HEK293 (cell line): ENCODE data around the gene CNTNAP4.

Experiments
- CTCF ChIA-PET: fragments of 350-600 bp; formaldehyde crosslinking; extraction: SDS; loops from one replicate; lab custom pipeline; 2021; ENCODE audit warnings: antibody characterized with exemption; lab: Yijun Ruan, JAX
- POLR2A ChIA-PET: fragments of 300-600 bp; formaldehyde crosslinking; extraction: SDS; loops from one replicate; lab custom pipeline; 2020; ENCODE audit warnings: antibody characterized with exemption, inconsistent platforms; lab: Yijun Ruan, JAX
- H3K27ac ChIP-seq: fragments of 200-500 bp; sonication (Bioruptor generic); 2 replicates; pipeline ENCODE4 v1.5.1; 2014; ENCODE audit warnings: low read depth, low read length, control low read depth, inconsistent platforms; ENCODE audit errors: extremely low read depth
- H3K36me3 ChIP-seq, 2 experiments: fragments of 200-500 bp in 1 of 2; sonication (Bioruptor generic) in 1 of 2; 1 replicate in 1 of 2; 2 replicates in 1 of 2; pipeline ENCODE4 v1.5.1; 2014 to 2017; ENCODE audit warnings: inconsistent platforms in 2 of 2, low read length in 2 of 2; ENCODE audit not compliant: control insufficient read depth in 2 of 2, insufficient read depth in 1 of 2
- H3K4me1 ChIP-seq: fragments of 200-500 bp; sonication (Bioruptor generic); 2 replicates; pipeline ENCODE4 v1.5.1; 2014; ENCODE audit warnings: mild to moderate bottlenecking, low read length, inconsistent platforms; ENCODE audit not compliant: control insufficient read depth, insufficient read depth
- H3K4me3 ChIP-seq: 2 replicates; pipeline ENCODE4 v1.5.1; 2011; ENCODE audit warnings: low read depth, mild to moderate bottlenecking, control low read depth, low read length, moderate library complexity
- H3K9me3 ChIP-seq: fragments of 200-500 bp; sonication (Bioruptor generic); 2 replicates; pipeline ENCODE4 v1.5.1; 2014; ENCODE audit warnings: low read depth, low read length, inconsistent platforms; ENCODE audit not compliant: control insufficient read depth, insufficient read depth
- KLF8 ChIP-seq: fragments of 450-650 bp; formaldehyde crosslinking; IDR thresholded peaks from 2 replicates; pipeline ENCODE4 v1.5.1; 2016; ENCODE audit warnings: missing biosample characterization, missing genetic modification characterization
- MZF1 ChIP-seq: fragments of 450-650 bp; formaldehyde crosslinking; IDR thresholded peaks from 2 replicates; pipeline ENCODE4 v1.5.1; 2017; ENCODE audit warnings: missing biosample characterization, missing genetic modification characterization, borderline replicate concordance
- OSR2 ChIP-seq: fragments of 450-650 bp; formaldehyde crosslinking; IDR thresholded peaks from 2 replicates; pipeline ENCODE4 v1.5.1; 2016; ENCODE audit warnings: missing biosample characterization, missing genetic modification characterization
- OVOL3 ChIP-seq: fragments of 450-650 bp; formaldehyde crosslinking; IDR thresholded peaks from 2 replicates; pipeline ENCODE4 v1.5.1; 2016; ENCODE audit warnings: missing biosample characterization, missing genetic modification characterization
- SETDB1 ChIP-seq: IDR thresholded peaks from one replicate; pipeline ENCODE4 v1.6.1; 2017; ENCODE audit warnings: mild to moderate bottlenecking, low read length, moderate library complexity, mixed read lengths; ENCODE audit not compliant: insufficient read length
- YY1 ChIP-seq: fragments of 450-650 bp; formaldehyde crosslinking; IDR thresholded peaks from 2 replicates; pipeline ENCODE4 v1.5.1; 2018; ENCODE audit warnings: missing biosample characterization, missing genetic modification characterization
- YY2 ChIP-seq: fragments of 450-650 bp; formaldehyde crosslinking; IDR thresholded peaks from 2 replicates; pipeline ENCODE4 v1.5.1; 2016; ENCODE audit warnings: missing biosample characterization, missing genetic modification characterization
- ZBTB17 ChIP-seq: fragments of 450-650 bp; formaldehyde crosslinking; IDR thresholded peaks from 2 replicates; pipeline ENCODE4 v1.5.1; 2016; ENCODE audit warnings: missing biosample characterization, missing genetic modification characterization
- ZBTB44 ChIP-seq: fragments of 450-650 bp; IDR thresholded peaks from 2 replicates; pipeline ENCODE4 v1.5.1; 2018; ENCODE audit warnings: missing biosample characterization, mild to moderate bottlenecking, missing genetic modification characterization
- ZFP69B ChIP-seq: fragments of 450-650 bp; formaldehyde crosslinking; IDR thresholded peaks from 2 replicates; pipeline ENCODE4 v1.5.1; 2016; ENCODE audit warnings: missing biosample characterization, missing genetic modification characterization
- ZIC2 ChIP-seq: fragments of 450-650 bp; formaldehyde crosslinking; IDR thresholded peaks from 2 replicates; pipeline ENCODE4 v1.5.1; 2016; ENCODE audit warnings: missing biosample characterization, missing genetic modification characterization
- ZNF133 ChIP-seq: fragments of 450-650 bp; formaldehyde crosslinking; IDR thresholded peaks from 2 replicates; pipeline ENCODE4 v1.5.1; 2016; ENCODE audit warnings: missing biosample characterization, missing genetic modification characterization
- ZNF146 ChIP-seq: fragments of 450-650 bp; formaldehyde crosslinking; IDR thresholded peaks from 2 replicates; pipeline ENCODE4 v1.5.1; 2016; ENCODE audit warnings: missing biosample characterization, missing genetic modification characterization
- ZNF211 ChIP-seq: fragments of 450-650 bp; formaldehyde crosslinking; IDR thresholded peaks from 2 replicates; pipeline ENCODE4 v1.5.1; 2016; ENCODE audit warnings: low read depth, missing biosample characterization, missing genetic modification characterization
- ZNF26 ChIP-seq: fragments of 450-650 bp; formaldehyde crosslinking; IDR thresholded peaks from 2 replicates; pipeline ENCODE4 v1.5.1; 2016; ENCODE audit warnings: missing biosample characterization, missing genetic modification characterization
- ZNF311 ChIP-seq: fragments of 450-650 bp; formaldehyde crosslinking; IDR thresholded peaks from 2 replicates; pipeline ENCODE4 v1.5.1; 2017; ENCODE audit warnings: missing biosample characterization, missing genetic modification characterization, borderline replicate concordance
- ZNF473 ChIP-seq: fragments of 450-650 bp; formaldehyde crosslinking; IDR thresholded peaks from 2 replicates; pipeline ENCODE4 v1.5.1; 2017; ENCODE audit warnings: missing biosample characterization, missing genetic modification characterization
- ZNF488 ChIP-seq: fragments of 450-650 bp; formaldehyde crosslinking; IDR thresholded peaks from 2 replicates; pipeline ENCODE4 v1.5.1; 2016; ENCODE audit warnings: missing biosample characterization, missing genetic modification characterization
- ZNF513 ChIP-seq: fragments of 450-650 bp; IDR thresholded peaks from 2 replicates; pipeline ENCODE4 v1.5.1; 2018; ENCODE audit warnings: missing biosample characterization, missing genetic modification characterization
- ZNF549 ChIP-seq: fragments of 450-650 bp; IDR thresholded peaks from 2 replicates; pipeline ENCODE4 v1.5.1; 2018; ENCODE audit warnings: missing biosample characterization, missing genetic modification characterization, mild to moderate bottlenecking, inconsistent platforms, moderate library complexity
- ZNF571 ChIP-seq: fragments of 450-650 bp; formaldehyde crosslinking; IDR thresholded peaks from 2 replicates; pipeline ENCODE4 v1.5.0; 2017; ENCODE audit warnings: missing biosample characterization, missing genetic modification characterization
- ZNF580 ChIP-seq: fragments of 450-650 bp; formaldehyde crosslinking; IDR thresholded peaks from 2 replicates; pipeline ENCODE4 v1.5.1; 2016; ENCODE audit warnings: missing biosample characterization, missing genetic modification characterization
- ZNF645 ChIP-seq: fragments of 450-650 bp; formaldehyde crosslinking; IDR thresholded peaks from 2 replicates; pipeline ENCODE4; 2016; ENCODE audit warnings: missing biosample characterization, missing genetic modification characterization
- ZNF747 ChIP-seq: fragments of 450-650 bp; formaldehyde crosslinking; IDR thresholded peaks from 2 replicates; pipeline ENCODE4 v1.5.1; 2016; ENCODE audit warnings: missing biosample characterization, missing genetic modification characterization
- ZNF791 ChIP-seq: fragments of 450-650 bp; formaldehyde crosslinking; IDR thresholded peaks from 2 replicates; pipeline ENCODE4 v1.5.1; 2016; ENCODE audit warnings: missing biosample characterization, missing genetic modification characterization
- ZNF843 ChIP-seq: fragments of 450-650 bp; formaldehyde crosslinking; IDR thresholded peaks from 2 replicates; pipeline ENCODE4 v1.5.1; 2016; ENCODE audit warnings: missing biosample characterization, missing genetic modification characterization

The CNTNAP4 gene

GRCh38 chr16:76287466-76287865, 10.3 kb downstream of the CNTNAP4 start:
- Histone ChIP-seq H3K27ac (no peak overlapping the region), H3K9me3 (no peaks in the 10 kb centered on the region), H3K4me3 (no peak overlapping the region), H3K36me3 (no peaks in the 10 kb centered on the region), H3K4me1 (no peaks in the 10 kb centered on the region)
- TF ChIP-seq ZNF571 (tag by site-specific recombination): no peak
- TF ChIP-seq SETDB1: no peak
- no peak for TF ChIP-seq ZIC2 (tag by site-specific recombination)
- no peak for TF ChIP-seq ZNF473 (tag by site-specific recombination)
- TF ChIP-seq MZF1 (tag by site-specific recombination): no peak
- no peak for TF ChIP-seq KLF8 (tag by site-specific recombination)
- no peak for TF ChIP-seq ZNF580 (tag by site-specific recombination)
- no peak for TF ChIP-seq ZNF133
- no peak for TF ChIP-seq ZBTB17 (tag by site-specific recombination)
- TF ChIP-seq ZNF549: no peak
- ChIA-PET CTCF (interaction anchor here (0.6 kb wide), 1 partner anchor 587 kb away, joined by 3 read pairs; no protein-coding TSS in a partner anchor), POLR2A (no interaction called here)

GRCh38 chr16:76292218-76292617, 15.0 kb downstream of the CNTNAP4 start:
- Histone ChIP-seq H3K36me3 (no peaks in the 10 kb centered on the region), H3K27ac (no peak overlapping the region), H3K4me1 (no peaks in the 10 kb centered on the region), H3K9me3 (no peaks in the 10 kb centered on the region), H3K4me3 (no peak overlapping the region)
- TF ChIP-seq ZNF645 (tag by site-specific recombination): no peak
- TF ChIP-seq ZNF211 (tag by site-specific recombination): no peak
- no peak for TF ChIP-seq ZNF311 (tag by site-specific recombination)
- TF ChIP-seq OVOL3 (tag by site-specific recombination): no peak
- TF ChIP-seq ZNF791 (tag by site-specific recombination): no peak
- TF ChIP-seq ZFP69B (tag by site-specific recombination): no peak
- no peak for TF ChIP-seq ZNF549
- no peak for TF ChIP-seq ZNF747 (tag by site-specific recombination)
- no peak for TF ChIP-seq ZNF146
- no peak for TF ChIP-seq YY2 (tag by site-specific recombination)
- no peak for TF ChIP-seq ZNF26 (tag by site-specific recombination)
- TF ChIP-seq ZNF488: no peak
- ChIA-PET POLR2A (no interaction called here), CTCF (interaction anchor here (0.6 kb wide), 2 partner anchors 30 to 410 kb away, joined by 3 read pairs; no protein-coding TSS in a partner anchor)

GRCh38 chr16:76293980-76294379, 16.8 kb downstream of the CNTNAP4 start:
- ChIA-PET POLR2A (no interaction called here), CTCF (interaction anchor here (0.7 kb wide), 1 partner anchor 46 kb away, joined by 3 read pairs; no protein-coding TSS in a partner anchor)
- TF ChIP-seq YY1 (tag by site-specific recombination) (no peak), ZNF513 (tag by site-specific recombination) (no peak), ZBTB44 (no peak), OSR2 (tag by site-specific recombination) (no peak), ZNF843 (tag by site-specific recombination) (no peak)

More at GRCh38 chr16:76293980-76294379, 16.8 kb downstream of the CNTNAP4 start:
- H3K36me3 ChIP-seq: no peaks in the 10 kb centered on the region
- no peak overlapping the region for H3K4me3 ChIP-seq
- H3K4me1 ChIP-seq: no peaks in the 10 kb centered on the region
- no peaks in the 10 kb centered on the region for H3K9me3 ChIP-seq
- H3K27ac ChIP-seq: no peak overlapping the region
